Measurements from ENCODE around the gene SPATA1. TPM values are rescaled to one million over a fixed set of nuclear protein-coding genes. Genes with fewer than 3 reads are reported as not detected.
A peak's percentile ranks its signal among the peaks of the same experiment; 100 is the strongest.

The SPATA1 gene
- total and polyA plus RNA-seq, 2 of the 8 experiments (the other 6 are each of a cell fraction or from before 2014, with no cell fraction given), result 0.51 to 1.1 TPM

DNA sequence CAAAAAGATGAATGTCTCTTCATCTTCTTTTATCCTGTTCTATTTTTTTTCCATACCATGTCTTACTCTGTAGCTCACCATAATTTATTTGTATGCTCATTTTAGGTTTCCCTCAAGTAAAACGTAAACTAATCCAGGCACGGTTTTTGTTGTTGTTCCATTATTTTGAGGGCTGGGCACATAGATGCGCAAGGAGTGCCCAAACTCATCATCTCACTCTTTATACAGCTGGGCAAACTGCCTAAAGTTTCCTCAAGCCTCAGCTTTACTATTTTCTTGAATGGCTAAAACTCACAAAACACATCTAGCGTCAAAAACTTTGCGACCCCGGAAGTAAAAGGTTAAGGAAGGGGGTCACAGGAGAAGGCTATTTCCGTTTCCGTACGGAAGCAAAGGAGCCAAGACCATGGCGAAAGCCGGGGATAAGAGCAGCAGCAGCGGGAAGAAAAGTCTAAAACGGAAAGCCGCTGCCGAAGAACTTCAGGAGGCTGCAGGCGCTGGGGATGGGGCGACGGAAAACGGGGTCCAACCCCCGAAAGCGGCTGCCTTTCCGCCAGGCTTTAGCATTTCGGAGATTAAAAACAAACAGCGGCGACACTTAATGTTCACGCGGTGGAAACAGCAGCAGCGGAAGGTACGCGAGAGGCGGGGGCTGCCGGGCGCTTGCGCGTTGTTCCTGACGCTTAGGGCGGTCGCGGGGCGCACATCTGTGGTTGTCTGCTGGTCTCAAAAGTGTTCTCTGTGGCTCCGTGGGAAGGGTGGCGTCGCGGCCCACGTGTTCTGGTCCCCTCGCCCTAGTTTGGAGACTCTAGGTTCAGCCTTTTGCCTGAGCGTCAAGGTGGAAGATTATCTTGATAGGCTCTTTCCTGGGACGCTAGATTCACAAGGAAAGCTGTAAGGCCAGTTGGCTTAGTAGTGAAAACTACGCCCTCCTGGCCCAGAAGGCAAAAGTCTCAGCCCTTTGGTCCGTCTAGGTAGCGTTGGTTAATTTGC lies 27.0 kb upstream of the SPATA1 start, which contains the start of gene RPF1 (continued):
- TF ChIP-seq SRF (IDR thresholded peaks at IDR 0.05; ENCODE audit: low read depth, low read length), result no peak
- peak; percentile 88 for TF ChIP-seq RBBP5 (IDR thresholded peaks at IDR 0.05; ENCODE audit: borderline replicate concordance, low read depth, low read length)
- TF ChIP-seq SP1 (IDR thresholded peaks at IDR 0.05; ENCODE audit: low read depth, low read length), result no peak
- no peak for TF ChIP-seq SIRT6 (IDR thresholded peaks at IDR 0.05; ENCODE audit: low read length)
- peak; percentile 76 for TF ChIP-seq CEBPB (IDR thresholded peaks at IDR 0.05; ENCODE audit: low read depth, low read length)
- peak; percentile 56; the same call in 1 of the 2 replicates for TF ChIP-seq POLR2AphosphoS5 (IDR thresholded peaks at IDR 0.05; ENCODE audit: low read depth, low read length)
- no peak for TF ChIP-seq ZNF274 (IDR thresholded peaks at IDR 0.05; ENCODE audit: borderline replicate concordance, extremely low read depth, low read length)
- TF ChIP-seq SIX5 (IDR thresholded peaks at IDR 0.05; ENCODE audit: low read depth, low read length), result 0 out of 2 replicates have a peak, but pooled peaks have one; percentile 18
